Pancreas (tissue), 10 donors: ENCODE measurements around the gene CLEC3B. TPM values are rescaled to one million over a fixed set of nuclear protein-coding genes. Genes with fewer than 3 reads are reported as not detected.

ENCODE experiments used
- ATAC-seq, 4 donors: fragments of 200-7000 bp; cut with Tn5 transposase; one replicate each; pipeline versions ENCODE4 v1.8.0 to v1.9.1; 2020; ENCODE audit warnings: mild to moderate bottlenecking in 4 of 4, moderate library complexity in 4 of 4
- DNase-seq, 6 donors: peaks; one replicate each; pipeline ENCODE4 v3.0.0-alpha.2; 2020
- FAIRE-seq: peaks from 2 replicates; lab custom pipeline; 2012; peaks lifted over from hg19 to GRCh38; lab: Jason Lieb, UNC
- H3K27ac ChIP-seq, 4 donors: fragments of 200-600 bp; sonication (generic); 1 replicate in 3 of 4; 2 replicates in 1 of 4; pipeline versions ENCODE4 v1.5.0 to v1.8.0; 2020
- H3K27me3 ChIP-seq, 4 donors: fragments of 200-600 bp; one replicate each; pipeline ENCODE4 v1.8.0; 2021
- H3K36me3 ChIP-seq, 3 donors: fragments of 200-600 bp; sonication (generic) in 1 of 3; one replicate each; pipeline versions ENCODE4 v1.5.0 to v1.8.0; 2020 to 2021
- H3K4me1 ChIP-seq, 3 donors: fragments of 200-600 bp; one replicate each; pipeline ENCODE4 v1.8.0; 2021
- H3K4me3 ChIP-seq, 4 donors: fragments of 200-600 bp; sonication (generic) in 2 of 4; one replicate each; pipeline versions ENCODE4 v1.5.0 to v1.8.0; 2020 to 2021
- H3K9me3 ChIP-seq, 4 donors: fragments of 200-600 bp; one replicate each; pipeline ENCODE4 v1.8.0; 2021
- WGBS, 2 donors: extraction: QIAGEN DNeasy Blood & Tissue Kit; methylation state at CpG; one replicate each; pipeline ENCODE4 v1.1.7; 2013; 5-methylcytosine and 5-hydroxymethylcytosine counted together
- intact Hi-C, 3 donors: fragments of 100-400 bp; cut with DNase I; formaldehyde crosslinking; loops; one replicate each; pipeline versions ENCODE4 v1.11.1 to v1.14.2; 2022
- polyA plus RNA-seq, 2 donors: library from polyadenylated mRNA; stranded (reverse); fragments of 200-250 nt; gene quantifications; one replicate each; pipeline ENCODE4 v1.2.3, GENCODE V29; 2013
- total RNA-seq, 6 donors: library from RNA; stranded (reverse); fragmentation: NEBNext Ultra II Directional in 4 of 6; extraction: Animal tissue kit (Norgen Biotek cat#: 25700) in 4 of 6; gene quantifications; one replicate each; pipeline versions ENCODE4 v1.2.1 to v1.2.4, GENCODE V29; 2021 to 2023
- TF ChIP-seq, protein P1 (sequence below), 4 donors: fragments of 200-600 bp; sonication (generic) in 3 of 4; IDR thresholded peaks; one replicate each; pipeline versions ENCODE4 v1.5.0 to v1.8.0; 2021; ENCODE audit warnings: antibody characterized with exemption in 4 of 4
- donor health status: healthy with polysubstance abuse.
- donor health status: DM: no; HTN: no; CAD: no; lungs with moderate emphysema.
- donor health status: DM: no; HTN: no; CAD: no.
- donor health status: control.
- donor health status: control.
- donor health status: Bipolar disorder and iron deficiency.
- donor health status: DM: yes; HTN: yes; CAD: no.
- donor health status: DM: no; HTN: no; CAD: no.
- donor health status: DM: no; HTN: no; CAD: no.
- donor health status: DM: yes; HTN: yes; CAD: no.

Gene CLEC3B
- total and polyA plus RNA-seq, 8 donors = 1.3 to 31.9 (median 7.8) TPM

DNA sequence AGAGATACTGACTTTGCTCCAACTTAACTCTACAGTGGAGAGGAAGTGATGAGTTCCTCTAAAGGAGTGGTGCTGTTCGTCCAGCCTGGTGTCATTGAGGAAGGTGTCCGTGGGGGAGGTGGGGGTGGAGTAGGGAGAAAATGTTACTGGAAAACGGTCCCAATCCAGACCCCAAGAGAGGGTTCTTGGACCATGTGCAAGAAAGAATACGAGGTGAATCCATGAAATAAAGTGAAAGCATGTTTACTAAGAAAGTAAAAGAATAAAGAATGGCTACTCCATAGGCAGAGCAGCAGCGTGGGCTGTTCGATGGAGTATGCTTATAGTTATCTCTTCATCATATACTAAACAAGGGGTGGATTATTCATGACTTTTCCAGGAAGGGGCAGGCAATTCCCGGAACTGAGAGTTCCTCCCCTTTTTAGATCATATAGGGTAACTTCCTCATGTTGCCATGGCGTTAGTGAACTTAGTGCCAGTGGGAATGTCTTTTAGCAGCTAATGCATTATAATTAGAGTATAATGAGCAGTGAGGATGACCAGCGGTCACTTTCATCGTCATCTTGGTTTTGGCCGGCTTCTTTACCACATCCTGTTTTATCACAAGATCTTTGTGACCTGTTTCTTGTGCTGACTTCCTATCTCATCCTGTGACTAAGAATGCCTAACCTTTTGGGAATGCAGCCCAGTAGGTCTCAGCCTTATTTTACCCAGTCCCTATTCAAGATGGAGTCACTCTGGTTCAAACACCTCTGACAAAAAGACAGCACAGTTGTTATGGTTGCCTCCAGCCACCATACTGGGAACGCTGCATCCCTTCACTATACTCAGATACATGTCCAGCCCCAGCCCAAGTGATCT, 38.6 kb downstream of the CLEC3B start:
- DNase-seq (peak in 1 of 6 donors; percentile 41), FAIRE-seq (no peak), ATAC-seq (peak in 2 of 4 donors; percentile 65 to 73)
- peak overlapping the region in 2 of 4 donors; percentile 49 to 55 for H3K27ac ChIP-seq
- no peaks in the 10 kb centered on the region for H3K9me3 ChIP-seq
- TF ChIP-seq, protein P1, sequence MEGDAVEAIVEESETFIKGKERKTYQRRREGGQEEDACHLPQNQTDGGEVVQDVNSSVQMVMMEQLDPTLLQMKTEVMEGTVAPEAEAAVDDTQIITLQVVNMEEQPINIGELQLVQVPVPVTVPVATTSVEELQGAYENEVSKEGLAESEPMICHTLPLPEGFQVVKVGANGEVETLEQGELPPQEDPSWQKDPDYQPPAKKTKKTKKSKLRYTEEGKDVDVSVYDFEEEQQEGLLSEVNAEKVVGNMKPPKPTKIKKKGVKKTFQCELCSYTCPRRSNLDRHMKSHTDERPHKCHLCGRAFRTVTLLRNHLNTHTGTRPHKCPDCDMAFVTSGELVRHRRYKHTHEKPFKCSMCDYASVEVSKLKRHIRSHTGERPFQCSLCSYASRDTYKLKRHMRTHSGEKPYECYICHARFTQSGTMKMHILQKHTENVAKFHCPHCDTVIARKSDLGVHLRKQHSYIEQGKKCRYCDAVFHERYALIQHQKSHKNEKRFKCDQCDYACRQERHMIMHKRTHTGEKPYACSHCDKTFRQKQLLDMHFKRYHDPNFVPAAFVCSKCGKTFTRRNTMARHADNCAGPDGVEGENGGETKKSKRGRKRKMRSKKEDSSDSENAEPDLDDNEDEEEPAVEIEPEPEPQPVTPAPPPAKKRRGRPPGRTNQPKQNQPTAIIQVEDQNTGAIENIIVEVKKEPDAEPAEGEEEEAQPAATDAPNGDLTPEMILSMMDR (IDR thresholded peaks at IDR 0.05) = no peak
- 61 to 72% methylated on average over 12 of the region's 12 CpGs for WGBS, 2 donors
- no peak overlapping the region for H3K4me3 ChIP-seq
- H3K4me1 ChIP-seq = no peaks in the 10 kb centered on the region
- no peaks in the 10 kb centered on the region for H3K27me3 ChIP-seq
- no peaks in the 10 kb centered on the region for H3K36me3 ChIP-seq
- intact Hi-C loops = no loop called here

DNA sequence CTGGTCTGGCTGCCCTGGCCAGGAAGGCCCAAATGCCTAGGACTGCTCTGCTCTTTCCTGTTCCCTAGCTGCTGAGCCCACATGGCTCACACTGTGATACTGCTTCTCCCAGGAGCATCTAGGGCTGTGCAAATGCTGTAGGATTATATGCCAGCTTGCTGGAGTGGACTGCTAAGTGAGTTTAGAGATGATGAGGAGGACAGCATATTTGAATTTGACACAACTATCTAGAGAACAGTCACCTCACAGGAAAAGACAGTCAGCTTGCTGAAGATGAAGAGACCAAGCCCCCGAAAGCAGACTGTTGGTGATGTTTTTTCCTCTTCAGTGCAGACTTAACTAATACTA, 39.2 kb downstream of the CLEC3B start:
- TF ChIP-seq, protein P1 (IDR thresholded peaks at IDR 0.05) = no peak
- FAIRE-seq (no peak), DNase-seq (no peak), ATAC-seq (no peak)
- no peaks in the 10 kb centered on the region for H3K9me3 ChIP-seq
- intact Hi-C loops = no loop called here
- peak overlapping the region in 2 of 4 donors; percentile 17 to 55 for H3K27ac ChIP-seq
- 98 to 100% methylated on average over 1 of the region's 1 CpG for WGBS, 2 donors
- no peaks in the 10 kb centered on the region for H3K36me3 ChIP-seq
- H3K4me3 ChIP-seq = no peak overlapping the region
- H3K27me3 ChIP-seq = no peaks in the 10 kb centered on the region
- H3K4me1 ChIP-seq = no peaks in the 10 kb centered on the region

DNA sequence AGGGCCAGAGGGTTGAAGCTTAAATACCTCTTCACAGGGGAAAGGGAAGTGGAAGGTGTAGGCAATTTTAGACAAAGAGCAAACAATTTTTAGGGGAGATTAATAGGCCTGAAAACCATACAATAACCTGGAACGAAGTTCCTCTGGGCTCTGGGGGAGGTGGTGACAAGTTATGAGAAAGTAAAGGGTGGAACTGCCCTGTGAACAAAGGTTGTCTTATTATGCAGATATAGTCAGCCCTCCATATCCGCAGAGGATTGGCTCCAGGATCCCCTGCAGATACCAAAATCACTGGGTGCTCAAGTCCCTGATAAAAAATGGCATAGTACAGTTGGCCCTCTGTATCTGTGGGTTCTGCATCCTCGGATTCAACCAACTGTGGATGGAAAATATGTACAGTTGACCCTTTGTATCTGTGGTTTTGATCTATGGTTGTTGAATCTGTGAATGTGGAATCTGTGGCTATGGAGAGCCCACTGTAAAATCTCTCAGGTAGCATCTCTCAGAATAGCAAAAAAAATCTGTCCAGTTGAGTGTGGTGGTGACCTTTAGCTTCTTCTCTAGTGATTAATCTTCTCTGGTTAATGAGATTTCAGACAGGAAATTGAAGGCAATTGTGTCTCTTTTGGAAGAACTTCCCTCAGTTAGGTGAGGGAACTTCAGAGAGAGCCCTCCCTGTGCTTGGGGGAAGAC, 40.2 kb downstream of the CLEC3B start:
- no peak for ATAC-seq
- no peak overlapping the region for H3K4me3 ChIP-seq
- no peaks in the 10 kb centered on the region for H3K4me1 ChIP-seq
- no peak for DNase-seq
- H3K27me3 ChIP-seq = no peaks in the 10 kb centered on the region
- no peak for FAIRE-seq
- no peaks in the 10 kb centered on the region for H3K36me3 ChIP-seq
- TF ChIP-seq, protein P1 (IDR thresholded peaks at IDR 0.05) = no peak
- intact Hi-C loops = no loop called here
- 84% methylated on average over 3 of the region's 3 CpGs for WGBS, 2 donors
- H3K9me3 ChIP-seq = no peaks in the 10 kb centered on the region
- H3K27ac ChIP-seq = no peak overlapping the region

- H3K4me1 ChIP-seq = no peaks in the 10 kb centered on the region
- no peaks in the 10 kb centered on the region for H3K36me3 ChIP-seq
- ATAC-seq (no peak), FAIRE-seq (no peak), DNase-seq (no peak)
- intact Hi-C loops = no loop called here
- no peaks in the 10 kb centered on the region for H3K27me3 ChIP-seq
- H3K27ac ChIP-seq = no peak overlapping the region
- H3K9me3 ChIP-seq = no peaks in the 10 kb centered on the region
- TF ChIP-seq, protein P1 (IDR thresholded peaks at IDR 0.05) = no peak
- 61 to 69% methylated on average over 3 of the region's 4 CpGs for WGBS, 2 donors
- no peak overlapping the region for H3K4me3 ChIP-seq
Measured at GRCh38 chr3:45067486-45067885, 41.4 kb downstream of the CLEC3B start.
